GM18517 (cell line): ENCODE data around the gene PRL.

ENCODE experiments used
- ATAC-seq: cut with Tn5 transposase; IDR thresholded peaks from one replicate; pipeline ENCODE4 v1.9.1; 2021; ENCODE audit warnings: mild to moderate bottlenecking, moderate library complexity; ENCODE audit not compliant: unreplicated experiment

Gene PRL

GRCh38 chr6:22296936-22297335 lies at the start of gene PRL:
Gene PRL, minus strand, starts transcription at chr6:22297036. Its CDS starts 54 bp downstream, at chr6:22296982.
- ATAC-seq: no peak

- no peak for ATAC-seq
Observed at GRCh38 chr6:22343864-22344263, 47.0 kb upstream of the PRL start.

- no peak for ATAC-seq
Observed at GRCh38 chr6:22334778-22335177, 37.9 kb upstream of the PRL start.

GRCh38 chr6:22333802-22334201 lies 37.0 kb upstream of the PRL start:
- ATAC-seq: no peak

- ATAC-seq: no peak
Observed at GRCh38 chr6:22332711-22333110, 35.9 kb upstream of the PRL start.

GRCh38 chr6:22332216-22332615 lies 35.4 kb upstream of the PRL start:
- no peak for ATAC-seq

GRCh38 chr6:22330941-22331340 lies 34.1 kb upstream of the PRL start:
- ATAC-seq: no peak

- no peak for ATAC-seq
Observed at GRCh38 chr6:22328474-22328873, 31.6 kb upstream of the PRL start.

- no peak for ATAC-seq
Observed at GRCh38 chr6:22327881-22328280, 31.0 kb upstream of the PRL start.

- ATAC-seq: no peak
Observed at GRCh38 chr6:22326500-22326899, 29.7 kb upstream of the PRL start.

GRCh38 chr6:22325481-22325880 lies 28.6 kb upstream of the PRL start:
- ATAC-seq: no peak

GRCh38 chr6:22323848-22324247 lies 27.0 kb upstream of the PRL start:
- ATAC-seq: no peak

GRCh38 chr6:22322103-22323030 lies 25.5 kb upstream of the PRL start:
- no peak for ATAC-seq

GRCh38 chr6:22320750-22321149 lies 23.9 kb upstream of the PRL start:
- no peak for ATAC-seq

GRCh38 chr6:22318404-22318803 lies 21.6 kb upstream of the PRL start:
- no peak for ATAC-seq

GRCh38 chr6:22313796-22314195 lies 17.0 kb upstream of the PRL start:
- no peak for ATAC-seq

- no peak for ATAC-seq
Observed at GRCh38 chr6:22308939-22309338, 12.1 kb upstream of the PRL start.

- no peak for ATAC-seq
Observed at GRCh38 chr6:22306741-22307466, 10.1 kb upstream of the PRL start.

GRCh38 chr6:22302838-22303237 lies 6.0 kb upstream of the PRL start:
- ATAC-seq: no peak

- ATAC-seq: no peak
Observed at GRCh38 chr6:22300273-22300998, 3.6 kb upstream of the PRL start.

- ATAC-seq: no peak
Observed at GRCh38 chr6:22298475-22298890, 1.6 kb upstream of the PRL start.
